Measurements from ENCODE around the gene C14orf132. TPM values are rescaled to one million over a fixed set of nuclear protein-coding genes. Genes with fewer than 3 reads are reported as not detected.
"Not testable (repeated sequence)": the region's sequence is repeated elsewhere in the genome, so short reads cannot be mapped to it uniquely, and the experiment has no call there.

Gene C14orf132
- total RNA-seq, 1 donor from 2014 or later, result 33.2 TPM

DNA sequence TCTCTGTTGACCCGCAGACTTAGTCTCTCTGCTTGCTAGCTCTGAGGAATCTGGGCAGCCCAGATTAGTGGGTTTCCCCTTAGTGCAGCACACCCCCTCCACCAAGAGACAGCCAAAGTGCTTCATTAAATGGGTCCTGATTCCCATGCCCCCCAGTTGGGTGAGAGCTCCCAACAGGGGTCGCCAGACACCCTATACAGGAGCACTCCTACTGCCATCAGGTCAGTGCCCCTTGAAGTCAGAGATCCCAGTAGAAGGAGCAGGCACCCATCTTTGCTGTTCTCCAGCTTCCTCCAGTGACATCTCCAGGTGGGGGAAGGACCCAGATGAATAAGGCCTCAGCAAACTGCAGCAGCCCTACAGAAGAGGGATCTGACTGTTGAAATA, 36.7 kb upstream of the C14orf132 start:
- DNase-seq (ENCODE audit: low spot score), result no peak
- H3K4me3 Mint-ChIP-seq (ENCODE audit: unreplicated experiment), result no peak overlapping the region
- H3K4me1 Mint-ChIP-seq (ENCODE audit: low read depth), result peaks cover 18% of the 10 kb centered on the region
- TF ChIP-seq CTCF (IDR thresholded peaks at IDR 0.05), result peak; percentile 19
- H3K36me3 Mint-ChIP-seq (ENCODE audit: low read depth), result peaks cover 19% of the 10 kb centered on the region
- H3K9me3 Mint-ChIP-seq (ENCODE audit: low read depth), result peaks cover 29% of the 10 kb centered on the region
- H3K27me3 Mint-ChIP-seq (ENCODE audit: low read depth), result peaks cover 44% of the 10 kb centered on the region
- peak overlapping the region; percentile 73 for H3K27ac Mint-ChIP-seq (ENCODE audit: unreplicated experiment)

GRCh38 chr14:96011131-96011530, 28.0 kb upstream of the C14orf132 start:
- H3K9me3 Mint-ChIP-seq (ENCODE audit: low read depth), result peaks cover 23% of the 10 kb centered on the region
- peaks cover 11% of the 10 kb centered on the region for H3K36me3 Mint-ChIP-seq (ENCODE audit: low read depth)
- peaks cover 5% of the 10 kb centered on the region for H3K4me1 Mint-ChIP-seq (ENCODE audit: low read depth)
- H3K27me3 Mint-ChIP-seq (ENCODE audit: low read depth), result peaks cover 23% of the 10 kb centered on the region
- no peak for TF ChIP-seq CTCF (IDR thresholded peaks at IDR 0.05)
- no peak overlapping the region for H3K27ac Mint-ChIP-seq (ENCODE audit: unreplicated experiment)
- no peak for DNase-seq (ENCODE audit: low spot score)
- no peak overlapping the region for H3K4me3 Mint-ChIP-seq (ENCODE audit: unreplicated experiment)

GRCh38 chr14:96011607-96012006, 27.6 kb upstream of the C14orf132 start:
- Mint-ChIP-seq H3K36me3 (ENCODE audit: low read depth) (peaks cover 11% of the 10 kb centered on the region), H3K4me3 (ENCODE audit: unreplicated experiment) (no peak overlapping the region), H3K27me3 (ENCODE audit: low read depth) (peaks cover 18% of the 10 kb centered on the region), H3K4me1 (ENCODE audit: low read depth) (peaks cover 10% of the 10 kb centered on the region), H3K9me3 (ENCODE audit: low read depth) (peaks cover 20% of the 10 kb centered on the region), H3K27ac (ENCODE audit: unreplicated experiment) (no peak overlapping the region)
- TF ChIP-seq CTCF (IDR thresholded peaks at IDR 0.05), result no peak
- no peak for DNase-seq (ENCODE audit: low spot score)

- not testable (repeated sequence) for DNase-seq (ENCODE audit: low spot score); H3K27ac Mint-ChIP-seq (ENCODE audit: unreplicated experiment)
- H3K4me1 Mint-ChIP-seq (ENCODE audit: low read depth), result peaks cover 17% of the 10 kb centered on the region
Observed at GRCh38 chr14:96012757-96013156, 26.4 kb upstream of the C14orf132 start.

GRCh38 chr14:96014176-96014575, 25.0 kb upstream of the C14orf132 start:
- DNase-seq (ENCODE audit: low spot score), result no peak
- peaks cover 17% of the 10 kb centered on the region for H3K4me1 Mint-ChIP-seq (ENCODE audit: low read depth)
- peaks cover 8% of the 10 kb centered on the region for H3K36me3 Mint-ChIP-seq (ENCODE audit: low read depth)
- no peak overlapping the region for H3K27ac Mint-ChIP-seq (ENCODE audit: unreplicated experiment)
- no peak overlapping the region for H3K4me3 Mint-ChIP-seq (ENCODE audit: unreplicated experiment)
- no peak for TF ChIP-seq CTCF (IDR thresholded peaks at IDR 0.05)
- H3K27me3 Mint-ChIP-seq (ENCODE audit: low read depth), result peaks cover 29% of the 10 kb centered on the region
- H3K9me3 Mint-ChIP-seq (ENCODE audit: low read depth), result peaks cover 18% of the 10 kb centered on the region

More at GRCh38 chr14:96012757-96013156, 26.4 kb upstream of the C14orf132 start:
- Mint-ChIP-seq H3K9me3 (ENCODE audit: low read depth) (peaks cover 17% of the 10 kb centered on the region), H3K36me3 (ENCODE audit: low read depth) (peaks cover 11% of the 10 kb centered on the region), H3K27me3 (ENCODE audit: low read depth) (peaks cover 16% of the 10 kb centered on the region)
- H3K4me3 Mint-ChIP-seq (ENCODE audit: unreplicated experiment), result not testable (repeated sequence)

DNA sequence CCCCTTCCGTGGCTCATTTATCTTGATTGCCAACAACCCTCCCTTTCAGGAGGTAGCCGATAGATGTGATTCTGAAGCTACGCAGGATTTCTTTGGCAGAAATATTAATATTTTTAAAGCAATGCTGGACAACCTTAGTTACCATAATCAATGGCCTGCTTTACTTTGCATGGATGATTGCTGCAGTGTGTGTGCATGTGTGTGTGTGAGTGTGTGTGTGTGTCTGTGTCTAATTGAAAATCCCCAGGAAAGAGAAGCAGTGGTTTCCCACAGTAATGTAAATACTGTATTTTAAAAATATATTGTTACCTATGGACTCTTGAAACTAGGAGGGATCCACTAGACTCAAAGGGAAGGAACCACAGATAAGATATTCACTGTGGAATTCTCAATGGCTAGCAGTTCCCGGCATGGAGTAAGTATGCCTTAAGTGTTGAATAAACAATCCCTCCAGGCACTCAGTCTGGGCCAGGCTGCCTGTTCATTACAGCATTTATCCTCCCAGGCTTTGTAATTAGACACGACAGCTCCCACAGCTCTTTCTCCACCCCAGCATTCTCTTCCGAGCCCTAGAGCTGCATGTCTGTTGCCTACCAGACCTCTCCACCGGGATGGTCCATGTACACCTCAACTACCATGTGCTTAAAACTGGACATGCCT, 22.5 kb upstream of the C14orf132 start:
- Mint-ChIP-seq H3K4me1 (ENCODE audit: low read depth) (peaks cover 17% of the 10 kb centered on the region), H3K9me3 (ENCODE audit: low read depth) (peaks cover 7% of the 10 kb centered on the region), H3K27ac (ENCODE audit: unreplicated experiment) (peak overlapping the region; percentile 23), H3K4me3 (ENCODE audit: unreplicated experiment) (no peak overlapping the region), H3K36me3 (ENCODE audit: low read depth) (peaks cover 2% of the 10 kb centered on the region), H3K27me3 (ENCODE audit: low read depth) (peaks cover 43% of the 10 kb centered on the region)
- no peak for TF ChIP-seq CTCF (IDR thresholded peaks at IDR 0.05)
- DNase-seq (ENCODE audit: low spot score), result no peak
